ENCODE data around the gene LENG8. TPM values are rescaled to one million over a fixed set of nuclear protein-coding genes. Genes with fewer than 3 reads are reported as not detected.
"Not testable (repeated sequence)": the region's sequence is repeated elsewhere in the genome, so short reads cannot be mapped to it uniquely, and the experiment has no call there.

The LENG8 gene
- total and polyA plus RNA-seq, 10 of the 15 experiments (the other 5 are each of a cell fraction or from before 2014, with no cell fraction given), result 2.3 to 145 (median 34.4) TPM

- ChIA-PET RAD21 (ENCODE audit: unreplicated experiment) (no interaction called here), SMC1A (ENCODE audit: uncharacterized antibody, unreplicated experiment) (interaction anchor here (0.9 kb wide), 1 partner anchor 181 kb away, joined by 4 read pairs; no protein-coding TSS in a partner anchor), CTCF (interaction anchor here (0.6 to 0.9 kb wide), 2 partner anchors 15 to 181 kb away, joined by 3 to 4 read pairs; no protein-coding TSS in a partner anchor), POLR2A (no interaction called here)
- ATAC-seq (peak; percentile 41), DNase-seq (ENCODE audit: low read depth, low spot score) (no peak), FAIRE-seq (no peak)
- Histone ChIP-seq H3K27me3 (replicated peaks in 1 of 2; ENCODE audit: control insufficient read depth in 2 of 2, insufficient read depth in 2 of 2, low read length in 1 of 2) (no peaks in the 10 kb centered on the region), H3K79me2 (ENCODE audit: control insufficient read depth, insufficient read depth, low read length) (no peaks in the 10 kb centered on the region), H3K27ac (ENCODE audit: control insufficient read depth, insufficient read depth) (no peak overlapping the region), H3K4me3 (no peak overlapping the region), H3K9me3 (replicated peaks; ENCODE audit: control insufficient read depth, insufficient read depth, low read length) (no peaks in the 10 kb centered on the region), H3K36me3 (ENCODE audit: control insufficient read depth in 2 of 2, insufficient read depth in 2 of 2, low read length in 1 of 2) (no peaks in the 10 kb centered on the region), H4K20me1 (ENCODE audit: control insufficient read depth, insufficient read depth) (no peaks in the 10 kb centered on the region), H3K4me2 (ENCODE audit: control insufficient read depth, insufficient read depth) (no peak overlapping the region; the same call in 1 of the 2 replicates), H3K4me1 (ENCODE audit: control insufficient read depth, insufficient read depth, low read length) (peaks cover 5% of the 10 kb centered on the region; the same call in 1 of the 2 replicates), H2AFZ (ENCODE audit: control insufficient read depth, low read depth, low read length) (no peak overlapping the region), H3K9ac (ENCODE audit: control insufficient read depth, insufficient read depth, low read length) (no peak overlapping the region)
- WGBS (ENCODE audit: insufficient coverage, insufficient replicate concordance, low lambda C conversion rate, missing lambda C conversion rate), result 8% methylated on average over 10 of the region's 10 CpGs
- intact Hi-C loops (cut with micrococcal nuclease; ENCODE audit: unreplicated experiment) (no loop called here), in situ Hi-C loops (cut with MboI) (no loop called here)
- BruUV-seq (replicated peaks), result no TSS peak
- TF ChIP-seq TARDBP (IDR thresholded peaks at IDR 0.05; ENCODE audit: borderline replicate concordance) (no peak), BHLHE40 (IDR thresholded peaks at IDR 0.05; ENCODE audit: borderline replicate concordance in 1 of 2, low read depth in 2 of 2, low read length in 1 of 2) (peak in 1 of 2 experiments; percentile 49; a peak in 2 of 4 replicates)
Observed at GRCh38 chr19:54493967-54494585, 45.1 kb downstream of the LENG8 start.

- H3K27ac ChIP-seq (ENCODE audit: control insufficient read depth, insufficient read depth); BruUV-seq (replicated peaks); RAD21 ChIA-PET (ENCODE audit: unreplicated experiment); H3K9ac ChIP-seq (ENCODE audit: control insufficient read depth, insufficient read depth, low read length); DNase-seq (ENCODE audit: low read depth, low spot score); H3K4me3 ChIP-seq; intact Hi-C loops (cut with micrococcal nuclease; ENCODE audit: unreplicated experiment); FAIRE-seq; H3K4me1 ChIP-seq (ENCODE audit: control insufficient read depth, insufficient read depth, low read length); H3K4me2 ChIP-seq (ENCODE audit: control insufficient read depth, insufficient read depth); H3K36me3 ChIP-seq (ENCODE audit: control insufficient read depth in 2 of 2, insufficient read depth in 2 of 2, low read length in 1 of 2); H4K20me1 ChIP-seq (ENCODE audit: control insufficient read depth, insufficient read depth); in situ Hi-C loops (cut with MboI); H3K9me3 ChIP-seq (replicated peaks; ENCODE audit: control insufficient read depth, insufficient read depth, low read length); H3K27me3 ChIP-seq (replicated peaks in 1 of 2; ENCODE audit: control insufficient read depth in 2 of 2, insufficient read depth in 2 of 2, low read length in 1 of 2); H2AFZ ChIP-seq (ENCODE audit: control insufficient read depth, low read depth, low read length); H3K79me2 ChIP-seq (ENCODE audit: control insufficient read depth, insufficient read depth, low read length); POLR2A ChIA-PET: not testable (repeated sequence)
- ChIA-PET CTCF (interaction anchor here (0.7 to 1.7 kb wide), 5 partner anchors 15 to 381 kb away, joined by 3 to 4 read pairs (median 3); no protein-coding TSS in a partner anchor), SMC1A (ENCODE audit: uncharacterized antibody, unreplicated experiment) (interaction anchor here (0.8 to 1.5 kb wide), 3 partner anchors 11 to 180 kb away, joined by 3 to 4 read pairs (median 4); no protein-coding TSS in a partner anchor)
- ATAC-seq, result peak; percentile 41; the same call in 1 of the 3 replicates
- WGBS (ENCODE audit: insufficient coverage, insufficient replicate concordance, low lambda C conversion rate, missing lambda C conversion rate), result 37% methylated on average over 5 of the region's 5 CpGs
Observed at GRCh38 chr19:54495284-54495683, 46.3 kb downstream of the LENG8 start.

Data from GM12878 (cell line).